PC-9 (cell line): Measurements from ENCODE around the gene TEAD3. TPM values are rescaled to one million over a fixed set of nuclear protein-coding genes. Genes with fewer than 3 reads are reported as not detected.

Experiments used
- BruUV-seq: library from RNA; stranded (reverse); fragments of 400-500 nt; replicated peaks from 2 replicates; lab custom pipeline; 2021; lab: Mats Ljungman, UMichigan
- CTCF ChIA-PET: fragments of 300-600 bp; sonication (Branson Sonifier 250); formaldehyde crosslinking; loops from one replicate; lab custom pipeline; 2022; ENCODE audit warnings: antibody characterized with exemption; lab: Charles Lee
- POLR2A ChIA-PET: fragments of 300-600 bp; sonication (Branson Sonifier 250); formaldehyde crosslinking; loops from one replicate; lab custom pipeline; 2022; ENCODE audit warnings: antibody characterized with exemption; ENCODE audit not compliant: unreplicated experiment; lab: Charles Lee
- DNase-seq, 2 experiments: peaks; one replicate each; pipeline versions ENCODE4 v3.0.0 to v3.0.0-alpha.2; 2015 to 2022; ENCODE audit warnings: mixed read lengths in 1 of 2
- H2AFZ ChIP-seq: fragments of 200-600 bp; sonication (generic); 2 replicates; pipeline ENCODE4 v1.8.1; 2017; ENCODE audit warnings: antibody characterized with exemption
- H3F3A ChIP-seq: fragments of 200-600 bp; sonication (generic); 2 replicates; pipeline ENCODE4 v1.8.1; 2017; ENCODE audit warnings: antibody characterized with exemption, mild to moderate bottlenecking, low read depth; ENCODE audit not compliant: insufficient read depth
- H3K27ac ChIP-seq: fragments of 200-600 bp; sonication (generic); 2 replicates; pipeline ENCODE4 v1.6.1; 2016; ENCODE audit warnings: mixed run types
- H3K27me3 ChIP-seq: fragments of 200-600 bp; sonication (generic); 2 replicates; pipeline ENCODE4 v1.6.1; 2016; ENCODE audit warnings: low read depth, mixed run types; ENCODE audit not compliant: insufficient read depth
- H3K36me3 ChIP-seq: fragments of 200-600 bp; sonication (generic); 2 replicates; pipeline ENCODE4 v1.6.1; 2016; ENCODE audit warnings: low read depth, mixed run types
- H3K4me1 ChIP-seq: fragments of 200-600 bp; sonication (generic); replicated peaks from 2 replicates; pipeline ENCODE4 v1.6.1; 2016; ENCODE audit warnings: mixed run types; ENCODE audit not compliant: insufficient read depth
- H3K4me2 ChIP-seq: fragments of 200-600 bp; sonication (generic); 2 replicates; pipeline ENCODE4 v1.6.1; 2017; ENCODE audit warnings: mixed run types
- H3K4me3 ChIP-seq: fragments of 200-600 bp; sonication (generic); 2 replicates; pipeline ENCODE4 v1.6.1; 2016; ENCODE audit warnings: mixed run types
- H3K79me2 ChIP-seq: fragments of 200-600 bp; sonication (generic); 2 replicates; pipeline ENCODE4 v1.6.1; 2017; ENCODE audit warnings: low read depth, mixed run types
- H3K9me2 ChIP-seq: fragments of 200-600 bp; sonication (generic); 2 replicates; pipeline ENCODE4 v1.8.1; 2017; ENCODE audit warnings: mild to moderate bottlenecking; ENCODE audit not compliant: insufficient read depth
- H3K9me3 ChIP-seq: fragments of 200-600 bp; sonication (generic); 2 replicates; pipeline ENCODE4 v1.8.1; 2016; ENCODE audit warnings: low read depth; ENCODE audit not compliant: insufficient read depth
- H4K20me1 ChIP-seq: fragments of 200-600 bp; sonication (generic); 2 replicates; pipeline ENCODE4 v1.8.1; 2017; ENCODE audit not compliant: insufficient read depth
- EZH2 ChIP-seq: fragments of 200-600 bp; sonication (generic); IDR thresholded peaks from 2 replicates; pipeline ENCODE4 v1.8.0; 2017; ENCODE audit warnings: antibody characterized with exemption, low read depth
- intact Hi-C: fragments of 100-400 bp; cut with micrococcal nuclease; formaldehyde crosslinking; loops from one replicate; pipeline ENCODE4 v1.10.0; 2022; ENCODE audit not compliant: unreplicated experiment
- total RNA-seq: library from RNA; stranded (reverse); gene quantifications from 2 replicates; pipeline ENCODE4 v1.2.3, GENCODE V29; 2021
- TF ChIP-seq, protein P1 (sequence below): fragments of 200-600 bp; sonication (generic); conservative IDR thresholded peaks from 2 replicates; pipeline ENCODE4 v1.6.1; 2017; ENCODE audit warnings: mixed run types, antibody characterized with exemption, mild to moderate bottlenecking, moderate library complexity

Gene TEAD3
- total RNA-seq, 1 experiment from 2014 or later, result 40.1 TPM

DNA sequence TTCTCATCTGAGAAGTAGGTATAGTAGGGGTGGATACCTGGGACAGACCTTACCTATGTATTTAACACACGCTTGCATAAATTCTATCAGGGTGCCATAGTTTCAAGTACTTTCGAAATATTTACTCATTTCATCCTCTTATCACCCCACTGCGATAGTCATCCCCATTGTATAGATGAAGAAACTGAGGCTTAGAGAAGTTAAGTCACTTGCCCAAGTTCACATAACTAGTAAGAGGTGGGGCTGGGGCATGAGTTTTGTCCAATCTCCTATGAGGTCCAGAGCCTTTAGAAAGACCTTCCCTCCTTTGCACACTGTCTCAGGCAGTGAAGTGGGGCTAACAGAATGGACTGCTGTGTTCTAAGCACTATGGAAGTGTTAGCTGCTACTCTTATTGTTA is 9.7 kb upstream of the TEAD3 start:
- no peak overlapping the region for H3K4me3 ChIP-seq
- TF ChIP-seq EZH2, result no peak
- TF ChIP-seq, protein P1, sequence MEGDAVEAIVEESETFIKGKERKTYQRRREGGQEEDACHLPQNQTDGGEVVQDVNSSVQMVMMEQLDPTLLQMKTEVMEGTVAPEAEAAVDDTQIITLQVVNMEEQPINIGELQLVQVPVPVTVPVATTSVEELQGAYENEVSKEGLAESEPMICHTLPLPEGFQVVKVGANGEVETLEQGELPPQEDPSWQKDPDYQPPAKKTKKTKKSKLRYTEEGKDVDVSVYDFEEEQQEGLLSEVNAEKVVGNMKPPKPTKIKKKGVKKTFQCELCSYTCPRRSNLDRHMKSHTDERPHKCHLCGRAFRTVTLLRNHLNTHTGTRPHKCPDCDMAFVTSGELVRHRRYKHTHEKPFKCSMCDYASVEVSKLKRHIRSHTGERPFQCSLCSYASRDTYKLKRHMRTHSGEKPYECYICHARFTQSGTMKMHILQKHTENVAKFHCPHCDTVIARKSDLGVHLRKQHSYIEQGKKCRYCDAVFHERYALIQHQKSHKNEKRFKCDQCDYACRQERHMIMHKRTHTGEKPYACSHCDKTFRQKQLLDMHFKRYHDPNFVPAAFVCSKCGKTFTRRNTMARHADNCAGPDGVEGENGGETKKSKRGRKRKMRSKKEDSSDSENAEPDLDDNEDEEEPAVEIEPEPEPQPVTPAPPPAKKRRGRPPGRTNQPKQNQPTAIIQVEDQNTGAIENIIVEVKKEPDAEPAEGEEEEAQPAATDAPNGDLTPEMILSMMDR, result no peak
- H3K27ac ChIP-seq, result no peak overlapping the region
- no peaks in the 10 kb centered on the region for H3K9me3 ChIP-seq
- CTCF ChIA-PET, result no interaction called here
- H3K79me2 ChIP-seq, result no peaks in the 10 kb centered on the region
- no peaks in the 10 kb centered on the region for H3K9me2 ChIP-seq
- intact Hi-C loops, result no loop called here
- BruUV-seq, result no TSS peak
- DNase-seq, result no peak
- no peaks in the 10 kb centered on the region for H4K20me1 ChIP-seq
- H3K27me3 ChIP-seq, result no peaks in the 10 kb centered on the region
- no peaks in the 10 kb centered on the region for H3K36me3 ChIP-seq
- H2AFZ ChIP-seq, result no peak overlapping the region
- no peaks in the 10 kb centered on the region for H3K4me1 ChIP-seq
- no peak overlapping the region for H3K4me2 ChIP-seq
- POLR2A ChIA-PET, result no interaction called here
- no peaks in the 10 kb centered on the region; the same call in 1 of the 2 replicates for H3F3A ChIP-seq

DNA sequence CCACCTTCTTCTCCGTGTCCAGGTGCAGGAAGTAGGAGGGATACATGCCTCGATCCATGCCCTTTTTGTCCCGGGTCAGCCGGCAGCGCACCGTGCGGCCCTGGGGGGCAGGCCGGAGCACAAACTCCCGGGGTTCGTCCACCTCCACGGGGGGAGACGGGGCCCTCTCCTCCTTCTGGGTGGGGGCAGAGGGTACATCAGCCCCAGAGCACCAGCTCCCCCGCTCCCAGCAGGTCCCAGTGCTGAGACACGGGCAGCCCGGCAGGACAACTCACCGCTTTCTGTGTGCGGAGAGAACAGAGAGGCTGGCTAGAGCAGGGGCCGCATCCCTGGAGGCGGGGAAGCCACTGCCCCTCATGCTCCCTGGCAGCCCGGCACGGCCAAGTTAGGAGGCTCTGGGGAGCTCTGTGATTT is 9.1 kb upstream of the TEAD3 start:
- intact Hi-C loops, result no loop called here
- H3K4me2 ChIP-seq, result no peak overlapping the region
- ChIA-PET POLR2A (no interaction called here), CTCF (no interaction called here)
- no peaks in the 10 kb centered on the region for H3K4me1 ChIP-seq
- no TSS peak for BruUV-seq
- H3K4me3 ChIP-seq, result no peak overlapping the region
- H3K27ac ChIP-seq, result no peak overlapping the region
- H3K9me3 ChIP-seq, result no peaks in the 10 kb centered on the region
- no peaks in the 10 kb centered on the region for H3K79me2 ChIP-seq
- no peaks in the 10 kb centered on the region for H3K36me3 ChIP-seq
- H2AFZ ChIP-seq, result no peak overlapping the region
- DNase-seq, result no peak
- no peaks in the 10 kb centered on the region for H4K20me1 ChIP-seq
- peaks cover 2% of the 10 kb centered on the region; the same call in 1 of the 2 replicates for H3F3A ChIP-seq
- no peaks in the 10 kb centered on the region for H3K27me3 ChIP-seq
- H3K9me2 ChIP-seq, result no peaks in the 10 kb centered on the region
- TF ChIP-seq EZH2, result no peak
- TF ChIP-seq, protein P1, result no peak

DNA sequence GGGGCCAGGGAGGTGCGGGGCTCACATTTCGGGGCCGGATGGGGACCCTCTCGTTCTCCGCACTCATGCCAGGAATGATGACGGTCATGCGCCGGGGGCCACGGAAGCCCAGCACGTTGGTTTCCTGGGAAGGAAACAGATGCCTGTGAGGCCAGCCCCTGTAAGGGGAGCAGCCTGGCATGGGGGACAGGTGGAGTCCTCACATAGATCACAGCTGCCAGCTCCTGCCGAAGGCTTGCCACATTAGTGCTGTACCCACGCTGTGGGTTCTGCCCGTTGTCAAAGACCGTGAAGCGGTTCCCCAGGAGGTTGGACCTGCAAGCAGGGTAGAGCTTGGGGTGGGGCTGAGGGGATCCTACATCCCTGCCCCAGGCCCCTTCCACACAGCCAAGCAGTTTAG is 6.7 kb upstream of the TEAD3 start:
- TF ChIP-seq EZH2, result no peak
- TF ChIP-seq, protein P1, result no peak
- no TSS peak for BruUV-seq
- H2AFZ ChIP-seq, result no peak overlapping the region

More for the DNA sequence above, 6.7 kb upstream of the TEAD3 start:
- Histone ChIP-seq H3K36me3 (no peaks in the 10 kb centered on the region), H3K9me2 (no peaks in the 10 kb centered on the region), H3K27me3 (no peaks in the 10 kb centered on the region), H3K27ac (no peak overlapping the region), H4K20me1 (no peaks in the 10 kb centered on the region), H3K79me2 (peaks cover 6% of the 10 kb centered on the region; the same call in 1 of the 2 replicates), H3F3A (peaks cover 6% of the 10 kb centered on the region; the same call in 1 of the 2 replicates), H3K4me2 (no peak overlapping the region), H3K4me3 (no peak overlapping the region), H3K9me3 (no peaks in the 10 kb centered on the region), H3K4me1 (peaks cover 5% of the 10 kb centered on the region)
- ChIA-PET POLR2A (no interaction called here), CTCF (no interaction called here)
- intact Hi-C loops, result no loop called here
- DNase-seq, result no peak
